H1 (cell line): ENCODE data around the gene LGALS8. TPM values are rescaled to one million over a fixed set of nuclear protein-coding genes. Genes with fewer than 3 reads are reported as not detected.

Experiments used
- CTCF ChIA-PET: fragments of 300-600 bp; sonication (Branson Sonifier 250); formaldehyde crosslinking; loops from one replicate; lab custom pipeline; 2021; ENCODE audit not compliant: partially characterized antibody; lab: Charles Lee
- POLR2A ChIA-PET: fragments of 300-600 bp; sonication (Branson Sonifier 250); formaldehyde crosslinking; loops from one replicate; lab custom pipeline; 2021; ENCODE audit warnings: inconsistent platforms; ENCODE audit not compliant: partially characterized antibody; lab: Charles Lee
- DNase-seq, 2 experiments: peaks; one replicate each; pipeline versions ENCODE4 v3.0.0 to v3.0.0-alpha.2; 2010 to 2022; ENCODE audit warnings: low spot score in 2 of 2, low read depth in 1 of 2, mixed read lengths in 1 of 2
- FAIRE-seq: peaks from 2 replicates; lab custom pipeline; 2011; peaks lifted over from hg19 to GRCh38; lab: Jason Lieb, UNC
- H2AFZ ChIP-seq: 2 replicates; pipeline ENCODE4 v1.8.1; 2012; ENCODE audit warnings: low read length, inconsistent platforms
- H2AK5ac ChIP-seq: 2 replicates; pipeline ENCODE4 v1.6.1; 2013; ENCODE audit warnings: low read depth, low read length
- H2BK120ac ChIP-seq: replicated peaks from 2 replicates; pipeline ENCODE3; 2013; ENCODE audit warnings: low read depth, low read length, inconsistent platforms
- H2BK12ac ChIP-seq: 2 replicates; pipeline ENCODE4 v1.6.1; 2013; ENCODE audit warnings: low read depth, low read length
- H2BK15ac ChIP-seq: 2 replicates; pipeline ENCODE4 v1.6.1; 2013; ENCODE audit warnings: low read length
- H2BK20ac ChIP-seq: 2 replicates; pipeline ENCODE4 v1.6.1; 2013; ENCODE audit warnings: low read length
- H2BK5ac ChIP-seq: 2 replicates; pipeline ENCODE4 v1.6.1; 2013; ENCODE audit warnings: low read depth, low read length
- H3K14ac ChIP-seq: 2 replicates; pipeline ENCODE4 v1.6.1; 2013; ENCODE audit warnings: inconsistent platforms; ENCODE audit not compliant: insufficient read length
- H3K18ac ChIP-seq: 2 replicates; pipeline ENCODE4 v1.6.1; 2013; ENCODE audit warnings: low read length; ENCODE audit errors: extremely low read depth
- H3K23ac ChIP-seq: 2 replicates; pipeline ENCODE4 v1.6.1; 2013; ENCODE audit warnings: inconsistent platforms; ENCODE audit not compliant: insufficient read length
- H3K23me2 ChIP-seq: 2 replicates; pipeline ENCODE4 v1.6.1; 2013; ENCODE audit warnings: low read depth, low read length
- H3K27ac ChIP-seq: 2 replicates; pipeline ENCODE4 v1.6.1; 2011; ENCODE audit warnings: low read depth, low read length, inconsistent platforms
- H3K27me3 ChIP-seq, 4 experiments: replicated peaks in 1 of 4; 1 replicate in 1 of 4; 2 replicates in 3 of 4; pipeline versions ENCODE4 v1.6.1 to v1.8.1; 2011 to 2013; ENCODE audit warnings: low read length in 3 of 4, mild to moderate bottlenecking in 3 of 4, inconsistent platforms in 2 of 4, mixed read lengths in 2 of 4, moderate library complexity in 1 of 4; ENCODE audit not compliant: control insufficient read depth in 3 of 4, insufficient read depth in 3 of 4; ENCODE audit errors: extremely low read depth in 1 of 4
- H3K36me3 ChIP-seq, 4 experiments: 2 replicates each; pipeline versions ENCODE4 v1.6.1 to v1.8.1; 2011 to 2013; ENCODE audit warnings: mild to moderate bottlenecking in 4 of 4, low read length in 3 of 4, moderate library complexity in 2 of 4, control low read depth in 1 of 4, inconsistent platforms in 1 of 4; ENCODE audit not compliant: insufficient read depth in 4 of 4, control insufficient read depth in 2 of 4
- H3K4ac ChIP-seq: replicated peaks from 2 replicates; pipeline ENCODE3; 2013; ENCODE audit warnings: low read length, low read depth, mixed read lengths, inconsistent platforms; ENCODE audit not compliant: insufficient read length
- H3K4me1 ChIP-seq, 4 experiments: replicated peaks in 1 of 4; 1 replicate in 1 of 4; 2 replicates in 3 of 4; pipeline versions ENCODE4 v1.6.1 to v1.8.1; 2011 to 2013; ENCODE audit warnings: low read length in 3 of 4, inconsistent platforms in 2 of 4, mixed read lengths in 1 of 4; ENCODE audit not compliant: insufficient read depth in 4 of 4, control insufficient read depth in 3 of 4
- H3K4me2 ChIP-seq, 2 experiments: 2 replicates each; pipeline versions ENCODE4 v1.6.1 to v1.8.1; 2011 to 2013; ENCODE audit warnings: low read depth in 2 of 2, low read length in 2 of 2, control low read depth in 1 of 2, inconsistent platforms in 1 of 2, mild to moderate bottlenecking in 1 of 2; ENCODE audit not compliant: insufficient read depth in 1 of 2
- H3K4me3 ChIP-seq, 4 experiments: fragments of 200-600, 300-600 bp in 1 of 4; sonication (generic), shearing (Covaris generic), sonication (Bioruptor Twin) in 1 of 4; 2 replicates each; pipeline versions ENCODE4 v1.5.1 to v1.8.1; 2011 to 2016; ENCODE audit warnings: low read length in 4 of 4, low read depth in 3 of 4, control low read depth in 2 of 4, inconsistent platforms in 2 of 4, mild to moderate bottlenecking in 2 of 4, mixed read lengths in 1 of 4, moderate library complexity in 1 of 4; ENCODE audit not compliant: insufficient read depth in 2 of 4; ENCODE audit errors: extremely low read depth in 1 of 4
- H3K56ac ChIP-seq: replicated peaks from 2 replicates; pipeline ENCODE3; 2013; ENCODE audit warnings: low read depth, mild to moderate bottlenecking, mixed read lengths, low read length, inconsistent platforms; ENCODE audit not compliant: insufficient read length
- H3K79me1 ChIP-seq: 2 replicates; pipeline ENCODE4 v1.6.1; 2013; ENCODE audit warnings: low read depth, low read length, control low read depth
- H3K79me2 ChIP-seq, 2 experiments: 2 replicates each; pipeline versions ENCODE4 v1.6.1 to v1.8.1; 2012 to 2013; ENCODE audit warnings: low read length in 2 of 2, mild to moderate bottlenecking in 2 of 2, inconsistent platforms in 1 of 2; ENCODE audit not compliant: insufficient read depth in 2 of 2, control insufficient read depth in 1 of 2
- H3K9ac ChIP-seq, 4 experiments: replicated peaks in 1 of 4; 1 replicate in 1 of 4; 2 replicates in 3 of 4; pipeline versions ENCODE4 v1.6.1 to v1.8.1; 2011 to 2013; ENCODE audit warnings: low read depth in 3 of 4, low read length in 3 of 4, control low read depth in 2 of 4, mild to moderate bottlenecking in 2 of 4, moderate library complexity in 2 of 4, inconsistent platforms in 1 of 4; ENCODE audit errors: extremely low read depth in 1 of 4
- H3K9me3 ChIP-seq, 2 experiments: 2 replicates each; pipeline versions ENCODE4 v1.6.1 to v1.8.1; 2012 to 2013; ENCODE audit warnings: mild to moderate bottlenecking in 2 of 2, moderate library complexity in 2 of 2, control low read depth in 1 of 2, inconsistent platforms in 1 of 2, low read depth in 1 of 2, low read length in 1 of 2, mixed read lengths in 1 of 2; ENCODE audit not compliant: insufficient read depth in 2 of 2
- H4K20me1 ChIP-seq, 2 experiments: replicated peaks in 1 of 2; 2 replicates each; pipeline versions ENCODE3 to v1.8.1; 2011 to 2013; ENCODE audit warnings: inconsistent platforms in 2 of 2, low read length in 2 of 2, mild to moderate bottlenecking in 1 of 2; ENCODE audit not compliant: insufficient read depth in 2 of 2, control insufficient read depth in 1 of 2
- H4K5ac ChIP-seq: 2 replicates; pipeline ENCODE4 v1.6.1; 2013; ENCODE audit warnings: low read length, low read depth, mixed read lengths, inconsistent platforms; ENCODE audit not compliant: insufficient read length
- H4K8ac ChIP-seq: 2 replicates; pipeline ENCODE4 v1.8.0; 2013; ENCODE audit warnings: mild to moderate bottlenecking, moderate library complexity, low read length, inconsistent platforms; ENCODE audit not compliant: insufficient read depth; ENCODE audit errors: extremely low read depth
- H4K91ac ChIP-seq: replicated peaks from 2 replicates; pipeline ENCODE3; 2013; ENCODE audit warnings: low read length, mixed read lengths, inconsistent platforms; ENCODE audit not compliant: insufficient read length
- CEBPB ChIP-seq: IDR thresholded peaks from 2 replicates; pipeline ENCODE4 v1.6.1; 2012; ENCODE audit warnings: low read depth, low read length
- HDAC2 ChIP-seq, 2 experiments: fragments of 300-600 bp in 1 of 2; sonication (generic) in 1 of 2; IDR thresholded peaks; 2 replicates each; pipeline ENCODE4 v1.6.1; 2011 to 2012; ENCODE audit warnings: low read depth in 2 of 2, low read length in 2 of 2, mild to moderate bottlenecking in 2 of 2, moderate library complexity in 2 of 2, borderline replicate concordance in 1 of 2, inconsistent platforms in 1 of 2
- RNF2 ChIP-seq: fragments of 200-900, 300-1000 bp; sonication (generic); IDR thresholded peaks from 2 replicates; pipeline ENCODE4 v1.7.1; 2016; ENCODE audit warnings: borderline replicate concordance, low read depth, mild to moderate bottlenecking, antibody characterized with exemption, low read length; ENCODE audit not compliant: poor library complexity, severe bottlenecking; ENCODE audit errors: missing control alignments
- SIX5 ChIP-seq: IDR thresholded peaks from 2 replicates; pipeline ENCODE4 v1.6.1; 2011; ENCODE audit warnings: mild to moderate bottlenecking, low read depth, low read length
- SUZ12 ChIP-seq: fragments of 200-600 bp; sonication (generic); IDR thresholded peaks from 2 replicates; pipeline ENCODE4 v1.6.1; 2012; ENCODE audit warnings: mild to moderate bottlenecking, inconsistent platforms, low read length, moderate library complexity, mixed read lengths
- TAF7 ChIP-seq: optimal IDR thresholded peaks from 2 replicates; pipeline ENCODE3; 2011; ENCODE audit warnings: low read depth, mild to moderate bottlenecking, inconsistent platforms, low read length, moderate library complexity, borderline replicate concordance
- TBP ChIP-seq: IDR thresholded peaks from 2 replicates; pipeline ENCODE4 v1.6.1; 2011; ENCODE audit warnings: low read depth, low read length, improper control_type of control experiment
- WGBS, 2 experiments: shearing (Covaris generic) in 1 of 2; methylation state at CpG; one replicate each; pipeline versions ENCODE4 v1.1.6 to v1.1.7; 2013 to 2015; ENCODE audit warnings: low lambda C conversion rate in 2 of 2, mixed read lengths in 2 of 2, inconsistent platforms in 1 of 2, low coverage in 1 of 2, missing lambda C conversion rate in 1 of 2; ENCODE audit not compliant: insufficient replicate concordance in 2 of 2, insufficient coverage in 1 of 2, insufficient read length in 1 of 2; ENCODE audit errors: extremely low coverage in 1 of 2, missing lambda C conversion rate in 1 of 2; 5-methylcytosine and 5-hydroxymethylcytosine counted together
- polyA plus RNA-seq, 7 experiments: library from polyadenylated mRNA; depleted of rRNA in 3 of 7; stranded (reverse) in 5 of 7; unstranded in 2 of 7; fragments of >200 nt in 5 of 7; fragments of 200-250 nt in 2 of 7; gene quantifications; 1 replicate in 5 of 7; 2 replicates in 1 of 7; 4 replicates in 1 of 7; pipeline versions ENCODE4 v1.2.1 to v1.2.3, GENCODE V29; 2011 to 2013; ENCODE audit warnings: missing spikeins in 2 of 7, mixed read lengths in 2 of 7
- total RNA-seq: library from RNA; stranded (reverse); fragmentation: NEBNext Ultra II Directional; extraction: Animal tissue kit (Norgen Biotek cat#: 25700); gene quantifications from 2 replicates; pipeline ENCODE4 v1.2.1, GENCODE V29; 2021

The LGALS8 gene
- total and polyA plus RNA-seq, 2 of the 8 experiments (the other 6 are each of a cell fraction or from before 2014, with no cell fraction given) = 7.2 to 11.6 TPM

DNA sequence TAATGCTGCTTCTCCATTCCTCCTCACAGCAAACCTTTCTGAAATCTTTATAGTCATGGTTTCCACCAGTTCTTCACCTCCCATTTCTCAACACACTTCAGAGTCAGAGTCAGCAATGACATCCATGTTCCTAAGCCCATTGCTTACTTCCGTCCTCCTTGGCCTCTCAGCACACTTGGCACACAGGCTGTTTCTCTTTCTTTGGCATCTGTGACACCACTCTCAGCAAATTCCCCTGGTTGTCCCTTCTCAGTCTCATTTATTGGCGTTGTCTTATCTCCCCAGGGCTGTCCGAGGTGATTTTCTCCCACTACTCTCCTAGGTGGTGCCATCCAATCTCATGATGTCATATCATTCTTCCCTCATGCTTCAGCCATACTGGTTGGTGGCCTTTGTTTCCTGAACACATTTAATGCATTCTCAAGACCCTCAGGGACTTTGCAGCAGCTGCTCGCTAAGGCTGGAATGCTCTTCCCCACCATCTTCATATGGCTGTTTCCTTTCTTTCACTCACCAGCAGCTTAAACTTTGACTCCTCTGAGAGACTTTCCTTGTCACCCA lies 3.3 kb upstream of the LGALS8 start:
- Histone ChIP-seq H3K9ac (no peak overlapping the region), H3K79me2 (no peaks in the 10 kb centered on the region), H4K20me1 (no peaks in the 10 kb centered on the region), H3K36me3 (no peaks in the 10 kb centered on the region), H3K79me1 (no peaks in the 10 kb centered on the region), H2BK5ac (no peak overlapping the region), H2AK5ac (no peak overlapping the region), H3K27me3 (peaks cover 0 to 21% (median 11%) of the 10 kb centered on the region in 4 experiments; a peak in 5 of 7 replicates), H3K18ac (no peak overlapping the region), H3K27ac (no peak overlapping the region), H2BK20ac (no peak overlapping the region), H3K4me2 (no peak overlapping the region), H2BK120ac (no peak overlapping the region), H4K8ac (no peak overlapping the region), H3K9me3 (no peaks in the 10 kb centered on the region), H3K23ac (no peak overlapping the region), H2AFZ (no peak overlapping the region), H3K23me2 (peaks cover 12% of the 10 kb centered on the region), H2BK15ac (no peak overlapping the region), H3K56ac (no peak overlapping the region), H4K5ac (no peak overlapping the region)
- CTCF ChIA-PET = interaction anchor here (1.1 to 1.3 kb wide), 2 partner anchors 29 to 69 kb away, joined by 3 read pairs; no protein-coding TSS in a partner anchor
- DNase-seq (no peak), FAIRE-seq (no peak)
- POLR2A ChIA-PET = no interaction called here
- no peak for TF ChIP-seq TBP
- no peak for TF ChIP-seq SIX5
- TF ChIP-seq CEBPB = no peak
- no peak for TF ChIP-seq SUZ12
- TF ChIP-seq HDAC2 (IDR thresholded peaks at IDR 0.05; ENCODE audit: borderline replicate concordance in 1 of 2, low read depth in 2 of 2, low read length in 2 of 2) = no peak
- TF ChIP-seq TAF7 = no peak
- no peak for TF ChIP-seq RNF2
- TF ChIP-seq, all 59 proteins: peak for 0
- 89% methylated on average over 4 of the region's 4 CpGs; no CpG with 5 or more reads in 1 of the 2 experiments for WGBS, 2 experiments
- H3K4me3 ChIP-seq = no peak overlapping the region
- H4K91ac ChIP-seq = no peak overlapping the region
- no peak overlapping the region for H3K4ac ChIP-seq
- H3K14ac ChIP-seq = no peak overlapping the region
- no peak overlapping the region for H2BK12ac ChIP-seq
- peaks cover 0 to 3% (median 1%) of the 10 kb centered on the region in 4 experiments; a peak in 5 of 7 replicates for H3K4me1 ChIP-seq
